HepG2 (cell line): ENCODE data around the gene CAMTA2. TPM values are rescaled to one million over a fixed set of nuclear protein-coding genes. Genes with fewer than 3 reads are reported as not detected.

Experiments
- ARNT2 ChIP-seq: sonication (generic); formaldehyde crosslinking; IDR thresholded peaks from 2 replicates; pipeline ENCODE4 v1.8.0; 2022; ENCODE audit warnings: mild to moderate bottlenecking, low read depth, missing genetic modification reagents, moderate library complexity
- CBX1 ChIP-seq: IDR thresholded peaks from one replicate; pipeline ENCODE4 v1.6.1; 2016; ENCODE audit warnings: antibody characterized with exemption, low read depth
- GABPA ChIP-seq, 2 experiments: IDR thresholded peaks; 2 replicates each; pipeline ENCODE4 v1.6.1; 2011 to 2016; ENCODE audit warnings: low read depth in 2 of 2, low read length in 1 of 2, missing biosample characterization in 1 of 2, missing genetic modification characterization in 1 of 2
- HDAC6 ChIP-seq: fragments of 200-600 bp; sonication (generic); IDR thresholded peaks from 2 replicates; pipeline ENCODE4 v1.7.0; 2017; ENCODE audit warnings: mild to moderate bottlenecking, antibody characterized with exemption, low read length, low read depth
- KDM6A ChIP-seq: IDR thresholded peaks from 2 replicates; pipeline ENCODE4 v1.6.1; 2016; ENCODE audit warnings: low read depth
- MAF1 ChIP-seq: sonication (generic); formaldehyde crosslinking; IDR thresholded peaks from 2 replicates; pipeline ENCODE4 v1.5.0; 2020; ENCODE audit warnings: missing genetic modification reagents, borderline replicate concordance
- MTA1 ChIP-seq: sonication (generic); formaldehyde crosslinking; IDR thresholded peaks from 2 replicates; pipeline ENCODE4 v1.4.0; 2020; ENCODE audit warnings: missing genetic modification reagents, mild to moderate bottlenecking, borderline replicate concordance
- PLRG1 ChIP-seq: fragments of 450-650 bp; conservative IDR thresholded peaks from 2 replicates; pipeline ENCODE4 v1.6.1; 2016
- SATB2 ChIP-seq: sonication (generic); formaldehyde crosslinking; IDR thresholded peaks from 2 replicates; pipeline ENCODE4 v1.5.0; 2020; ENCODE audit warnings: missing genetic modification reagents
- SIN3A ChIP-seq: IDR thresholded peaks from 2 replicates; pipeline ENCODE4 v1.6.1; 2011; ENCODE audit warnings: low read depth, mild to moderate bottlenecking, control low read depth, low read length, borderline replicate concordance
- SMYD3 ChIP-seq: sonication (generic); formaldehyde crosslinking; IDR thresholded peaks from 2 replicates; pipeline ENCODE4 v1.8.1; 2023; ENCODE audit warnings: mild to moderate bottlenecking, missing genetic modification reagents
- SNAI1 ChIP-seq: sonication (generic); formaldehyde crosslinking; IDR thresholded peaks from 2 replicates; pipeline ENCODE4 v1.5.0; 2020; ENCODE audit warnings: mild to moderate bottlenecking, missing genetic modification reagents, borderline replicate concordance
- TBX2 ChIP-seq: sonication (generic); formaldehyde crosslinking; IDR thresholded peaks from 2 replicates; pipeline ENCODE4 v1.5.0; 2020; ENCODE audit warnings: missing genetic modification reagents, mild to moderate bottlenecking, borderline replicate concordance
- ZFP36L1 ChIP-seq: sonication (generic); formaldehyde crosslinking; IDR thresholded peaks from 2 replicates; pipeline ENCODE4 v1.8.0; 2022; ENCODE audit warnings: mild to moderate bottlenecking, missing genetic modification reagents, moderate library complexity
- ZFP37 ChIP-seq: sonication (generic); formaldehyde crosslinking; IDR thresholded peaks from 2 replicates; pipeline ENCODE4 v1.4.0; 2020; ENCODE audit warnings: missing genetic modification reagents, borderline replicate concordance
- ZFP90 ChIP-seq: sonication (generic); formaldehyde crosslinking; IDR thresholded peaks from 2 replicates; pipeline ENCODE4 v1.8.0; 2022; ENCODE audit warnings: missing genetic modification reagents, mild to moderate bottlenecking, inconsistent platforms, borderline replicate concordance
- ZFY ChIP-seq: sonication (generic); formaldehyde crosslinking; IDR thresholded peaks from 2 replicates; pipeline ENCODE4 v1.4.0; 2020; ENCODE audit warnings: missing genetic modification reagents
- ZNF232 ChIP-seq: sonication (generic); formaldehyde crosslinking; IDR thresholded peaks from 2 replicates; pipeline ENCODE4 v1.4.0; 2020; ENCODE audit warnings: missing genetic modification reagents, borderline replicate concordance
- ZNF234 ChIP-seq: sonication (generic); formaldehyde crosslinking; conservative IDR thresholded peaks from 2 replicates; pipeline ENCODE4 v1.5.1; 2020; ENCODE audit warnings: mild to moderate bottlenecking, missing genetic modification reagents
- ZNF3 ChIP-seq: IDR thresholded peaks from 2 replicates; pipeline ENCODE4 v1.7.0; 2017; ENCODE audit warnings: inconsistent platforms
- polyA plus RNA-seq, 8 experiments: library from polyadenylated mRNA; depleted of rRNA in 3 of 8; stranded (reverse) in 7 of 8; unstranded in 1 of 8; fragments of >200 nt; fragmentation: Illumina TruSeq in 4 of 8; extraction: Trizol in 4 of 8; gene quantifications; 2 replicates each; pipeline versions ENCODE4 v1.2.1 to v1.2.3, GENCODE V29; 2011 to 2016; ENCODE audit warnings: low read depth in 4 of 8, missing spikeins in 1 of 8, mixed read lengths in 1 of 8; ENCODE audit not compliant: insufficient read depth in 1 of 8
- total RNA-seq, 5 experiments: library from RNA; depleted of rRNA; stranded (reverse); fragments of >200 nt; fragmentation: Illumina TruSeq; extraction: Trizol; gene quantifications; 2 replicates each; pipeline ENCODE4 v1.2.3, GENCODE V29; 2016; ENCODE audit warnings: low read depth in 1 of 5
- TF ChIP-seq, protein P1 (sequence below): sonication (generic); formaldehyde crosslinking; IDR thresholded peaks from 2 replicates; pipeline ENCODE4 v1.4.0; 2020; ENCODE audit warnings: missing genetic modification reagents, borderline replicate concordance
- TF ChIP-seq, protein P2 (sequence below): sonication (generic); formaldehyde crosslinking; IDR thresholded peaks from 2 replicates; pipeline ENCODE4 v1.5.0; 2020; ENCODE audit warnings: mild to moderate bottlenecking, missing genetic modification reagents
- TF ChIP-seq, protein P3 (sequence below): sonication (generic); formaldehyde crosslinking; IDR thresholded peaks from 2 replicates; pipeline ENCODE4 v1.9.0; 2021; ENCODE audit warnings: missing genetic modification reagents, mild to moderate bottlenecking, borderline replicate concordance

The CAMTA2 gene
- total and polyA plus RNA-seq, 2 of the 13 experiments (the other 11 are each of a cell fraction or from before 2014, with no cell fraction given) = 4.1 to 7.1 TPM

DNA sequence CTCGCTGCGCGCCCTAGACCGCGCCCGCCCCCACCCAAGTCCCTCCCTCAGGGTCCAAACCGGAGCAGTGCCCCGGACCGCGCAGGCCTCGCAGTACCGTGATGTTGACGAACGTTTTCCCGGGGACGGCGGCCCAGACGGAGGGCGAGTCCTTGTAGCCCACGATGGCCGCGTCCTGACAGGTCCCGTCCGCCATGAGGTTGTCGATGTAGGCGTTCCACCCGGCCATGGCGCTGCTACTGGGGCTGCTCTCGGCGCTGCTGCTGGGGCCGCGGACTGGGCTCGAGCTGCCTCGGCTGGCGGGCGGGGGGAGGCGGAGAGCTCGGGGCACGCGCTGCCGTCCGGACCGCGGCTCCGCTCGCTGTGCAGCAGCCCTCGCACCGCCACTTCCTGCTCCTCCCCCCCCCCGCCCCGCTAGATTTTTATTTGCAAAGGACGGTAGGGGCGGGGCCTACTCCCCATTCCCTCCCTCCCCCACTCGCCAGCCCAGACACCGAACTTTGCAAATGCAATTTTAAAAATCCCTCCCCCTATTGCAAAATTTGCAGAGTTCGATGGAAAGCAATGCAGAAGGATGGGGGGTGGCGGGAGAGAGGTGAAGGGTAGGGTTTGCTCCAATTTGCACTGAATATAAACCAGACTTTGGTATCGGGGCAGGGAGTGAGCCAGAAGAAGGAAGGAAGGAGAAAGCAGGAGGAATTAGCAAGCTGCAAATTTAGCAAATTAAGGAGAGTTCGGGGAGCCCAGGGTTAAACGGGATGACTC, 39.1 kb downstream of the CAMTA2 start, which contains the start of gene PFN1 (continued):
- no peak; the same call in 1 of the 2 replicates for TF ChIP-seq SATB2 (CRISPR knock-in tag)
- 0 out of 2 replicates have a peak, but pooled peaks have one; percentile 64 for TF ChIP-seq ZFP36L1 (CRISPR knock-in tag)
- TF ChIP-seq TBX2 = peak; percentile 56; the same call in 1 of the 2 replicates
- peak; percentile 53 for TF ChIP-seq ZFY (CRISPR knock-in tag)
- TF ChIP-seq ZNF234 (CRISPR knock-in tag) = 0 out of 2 replicates have a peak, but pooled peaks have one; percentile 88
- peak; percentile 32; the same call in 1 of the 2 replicates for TF ChIP-seq MTA1 (CRISPR knock-in tag)
- TF ChIP-seq ZNF3 (CRISPR knock-in tag) = no peak
- peak; percentile 22; the same call in 1 of the 2 replicates for TF ChIP-seq ZFP90
- TF ChIP-seq SIN3A = no peak
- TF ChIP-seq, protein P1, sequence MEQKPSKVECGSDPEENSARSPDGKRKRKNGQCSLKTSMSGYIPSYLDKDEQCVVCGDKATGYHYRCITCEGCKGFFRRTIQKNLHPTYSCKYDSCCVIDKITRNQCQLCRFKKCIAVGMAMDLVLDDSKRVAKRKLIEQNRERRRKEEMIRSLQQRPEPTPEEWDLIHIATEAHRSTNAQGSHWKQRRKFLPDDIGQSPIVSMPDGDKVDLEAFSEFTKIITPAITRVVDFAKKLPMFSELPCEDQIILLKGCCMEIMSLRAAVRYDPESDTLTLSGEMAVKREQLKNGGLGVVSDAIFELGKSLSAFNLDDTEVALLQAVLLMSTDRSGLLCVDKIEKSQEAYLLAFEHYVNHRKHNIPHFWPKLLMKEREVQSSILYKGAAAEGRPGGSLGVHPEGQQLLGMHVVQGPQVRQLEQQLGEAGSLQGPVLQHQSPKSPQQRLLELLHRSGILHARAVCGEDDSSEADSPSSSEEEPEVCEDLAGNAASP (CRISPR knock-in tag) = no peak
- TF ChIP-seq ZNF232 = no peak
- TF ChIP-seq, protein P2, sequence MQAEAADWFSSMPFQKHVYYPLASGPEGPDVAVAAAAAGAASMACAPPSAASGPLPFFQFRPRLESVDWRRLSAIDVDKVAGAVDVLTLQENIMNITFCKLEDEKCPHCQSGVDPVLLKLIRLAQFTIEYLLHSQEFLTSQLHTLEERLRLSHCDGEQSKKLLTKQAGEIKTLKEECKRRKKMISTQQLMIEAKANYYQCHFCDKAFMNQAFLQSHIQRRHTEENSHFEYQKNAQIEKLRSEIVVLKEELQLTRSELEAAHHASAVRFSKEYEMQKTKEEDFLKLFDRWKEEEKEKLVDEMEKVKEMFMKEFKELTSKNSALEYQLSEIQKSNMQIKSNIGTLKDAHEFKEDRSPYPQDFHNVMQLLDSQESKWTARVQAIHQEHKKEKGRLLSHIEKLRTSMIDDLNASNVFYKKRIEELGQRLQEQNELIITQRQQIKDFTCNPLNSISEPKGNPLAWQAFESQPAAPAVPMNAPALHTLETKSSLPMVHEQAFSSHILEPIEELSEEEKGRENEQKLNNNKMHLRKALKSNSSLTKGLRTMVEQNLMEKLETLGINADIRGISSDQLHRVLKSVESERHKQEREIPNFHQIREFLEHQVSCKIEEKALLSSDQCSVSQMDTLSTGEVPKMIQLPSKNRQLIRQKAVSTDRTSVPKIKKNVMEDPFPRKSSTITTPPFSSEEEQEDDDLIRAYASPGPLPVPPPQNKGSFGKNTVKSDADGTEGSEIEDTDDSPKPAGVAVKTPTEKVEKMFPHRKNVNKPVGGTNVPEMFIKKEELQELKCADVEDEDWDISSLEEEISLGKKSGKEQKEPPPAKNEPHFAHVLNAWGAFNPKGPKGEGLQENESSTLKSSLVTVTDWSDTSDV (CRISPR knock-in tag) = no peak
- no peak for TF ChIP-seq KDM6A
- TF ChIP-seq MAF1 (CRISPR knock-in tag) = 0 out of 2 replicates have a peak, but pooled peaks have one; percentile 37
- TF ChIP-seq SNAI1 (CRISPR knock-in tag) = no peak
- TF ChIP-seq ZFP37 (CRISPR knock-in tag) = no peak; the same call in 1 of the 2 replicates
- no peak; the same call in 1 of the 2 replicates for TF ChIP-seq SMYD3 (CRISPR knock-in tag)
- no peak for TF ChIP-seq PLRG1
- TF ChIP-seq ARNT2 (CRISPR knock-in tag) = no peak; the same call in 1 of the 2 replicates
- no peak for TF ChIP-seq HDAC6
- TF ChIP-seq CBX1 = no peak
- TF ChIP-seq, protein P3, sequence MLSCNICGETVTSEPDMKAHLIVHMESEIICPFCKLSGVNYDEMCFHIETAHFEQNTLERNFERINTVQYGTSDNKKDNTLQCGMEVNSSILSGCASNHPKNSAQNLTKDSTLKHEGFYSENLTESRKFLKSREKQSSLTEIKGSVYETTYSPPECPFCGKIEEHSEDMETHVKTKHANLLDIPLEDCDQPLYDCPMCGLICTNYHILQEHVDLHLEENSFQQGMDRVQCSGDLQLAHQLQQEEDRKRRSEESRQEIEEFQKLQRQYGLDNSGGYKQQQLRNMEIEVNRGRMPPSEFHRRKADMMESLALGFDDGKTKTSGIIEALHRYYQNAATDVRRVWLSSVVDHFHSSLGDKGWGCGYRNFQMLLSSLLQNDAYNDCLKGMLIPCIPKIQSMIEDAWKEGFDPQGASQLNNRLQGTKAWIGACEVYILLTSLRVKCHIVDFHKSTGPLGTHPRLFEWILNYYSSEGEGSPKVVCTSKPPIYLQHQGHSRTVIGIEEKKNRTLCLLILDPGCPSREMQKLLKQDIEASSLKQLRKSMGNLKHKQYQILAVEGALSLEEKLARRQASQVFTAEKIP (CRISPR knock-in tag) = no peak
- TF ChIP-seq GABPA (IDR thresholded peaks at IDR 0.05; ENCODE audit: low read depth, low read length) = peak; percentile 56
- peak; percentile 68 for TF ChIP-seq GABPA (CRISPR knock-in tag; IDR thresholded peaks at IDR 0.05; ENCODE audit: low read depth)
